Measurements from ENCODE around the gene PCDHGB4.
"Not testable (repeated sequence)": the region's sequence is repeated elsewhere in the genome, so short reads cannot be mapped to it uniquely, and the experiment has no call there.

DNA sequence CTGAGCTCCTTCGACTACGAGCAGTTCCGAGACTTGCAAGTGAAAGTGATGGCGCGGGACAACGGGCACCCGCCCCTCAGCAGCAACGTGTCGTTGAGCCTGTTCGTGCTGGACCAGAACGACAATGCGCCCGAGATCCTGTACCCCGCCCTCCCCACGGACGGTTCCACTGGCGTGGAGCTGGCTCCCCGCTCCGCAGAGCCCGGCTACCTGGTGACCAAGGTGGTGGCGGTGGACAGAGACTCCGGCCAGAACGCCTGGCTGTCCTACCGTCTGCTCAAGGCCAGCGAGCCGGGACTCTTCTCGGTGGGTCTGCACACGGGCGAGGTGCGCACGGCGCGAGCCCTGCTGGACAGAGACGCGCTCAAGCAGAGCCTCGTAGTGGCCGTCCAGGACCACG lies 44.8 kb downstream of the PCDHGB4 start:
- TF ChIP-seq, protein P1, sequence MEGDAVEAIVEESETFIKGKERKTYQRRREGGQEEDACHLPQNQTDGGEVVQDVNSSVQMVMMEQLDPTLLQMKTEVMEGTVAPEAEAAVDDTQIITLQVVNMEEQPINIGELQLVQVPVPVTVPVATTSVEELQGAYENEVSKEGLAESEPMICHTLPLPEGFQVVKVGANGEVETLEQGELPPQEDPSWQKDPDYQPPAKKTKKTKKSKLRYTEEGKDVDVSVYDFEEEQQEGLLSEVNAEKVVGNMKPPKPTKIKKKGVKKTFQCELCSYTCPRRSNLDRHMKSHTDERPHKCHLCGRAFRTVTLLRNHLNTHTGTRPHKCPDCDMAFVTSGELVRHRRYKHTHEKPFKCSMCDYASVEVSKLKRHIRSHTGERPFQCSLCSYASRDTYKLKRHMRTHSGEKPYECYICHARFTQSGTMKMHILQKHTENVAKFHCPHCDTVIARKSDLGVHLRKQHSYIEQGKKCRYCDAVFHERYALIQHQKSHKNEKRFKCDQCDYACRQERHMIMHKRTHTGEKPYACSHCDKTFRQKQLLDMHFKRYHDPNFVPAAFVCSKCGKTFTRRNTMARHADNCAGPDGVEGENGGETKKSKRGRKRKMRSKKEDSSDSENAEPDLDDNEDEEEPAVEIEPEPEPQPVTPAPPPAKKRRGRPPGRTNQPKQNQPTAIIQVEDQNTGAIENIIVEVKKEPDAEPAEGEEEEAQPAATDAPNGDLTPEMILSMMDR (IDR thresholded peaks at IDR 0.05; ENCODE audit: borderline replicate concordance, extremely low read depth, low read length, poor library complexity, severe bottlenecking), result not testable (repeated sequence)
- not testable (repeated sequence) for TF ChIP-seq EZH2 (IDR thresholded peaks at IDR 0.05; ENCODE audit: borderline replicate concordance, low read depth, low read length, severe bottlenecking)

Measured in DND-41 (cell line).